ENCODE results near the gene CCDC183.
"Not testable (repeated sequence)": the region's sequence is repeated elsewhere in the genome, so short reads cannot be mapped to it uniquely, and the experiment has no call there.

The CCDC183 gene

GRCh38 chr9:136760834-136761544 lies 35.1 kb upstream of the CCDC183 start:
- DNase-seq: not testable (repeated sequence)

GRCh38 chr9:136761545-136761981 lies 34.6 kb upstream of the CCDC183 start:
- no peak for DNase-seq

- no peak for DNase-seq
These were observed 33.9 kb upstream of the CCDC183 start for GRCh38 chr9:136762221-136762691.

DNA sequence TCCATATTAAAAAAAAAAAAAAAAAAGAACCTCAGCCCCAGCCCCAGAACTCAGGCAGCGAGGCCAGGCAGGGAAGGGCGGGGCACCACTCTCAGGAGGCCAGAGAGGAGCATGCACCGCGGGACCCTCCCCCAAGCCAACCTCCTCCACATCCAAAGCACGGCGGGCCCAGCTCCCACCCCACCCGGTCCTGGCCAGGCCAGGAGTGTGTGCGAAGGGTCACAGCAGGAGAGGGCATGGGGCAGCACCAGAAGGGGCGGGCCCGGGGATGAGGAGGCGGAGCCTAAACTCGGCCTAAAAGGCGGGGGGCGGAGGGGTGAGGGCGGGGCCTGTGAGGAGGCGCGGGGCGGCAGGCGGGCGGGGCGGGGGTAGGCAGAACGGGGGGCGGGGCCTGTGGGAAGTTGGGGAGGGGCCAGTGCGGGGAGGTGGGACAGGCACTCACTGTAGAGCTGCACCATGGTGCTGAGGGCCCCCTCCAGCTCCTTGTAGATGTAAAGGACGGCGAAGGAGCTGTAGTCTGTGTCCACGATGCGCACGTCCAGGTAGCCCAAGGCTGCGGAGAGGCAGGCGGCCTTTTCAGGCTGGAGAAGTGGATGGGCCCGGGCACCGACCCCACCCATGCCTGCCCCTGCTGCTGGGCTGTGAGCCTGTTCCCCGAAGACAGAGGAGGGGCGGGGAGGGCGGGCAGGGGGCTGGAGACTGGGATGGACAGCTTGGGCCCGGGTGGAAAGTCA lies 33.1 kb upstream of the CCDC183 start:
- no peak for DNase-seq

DNA sequence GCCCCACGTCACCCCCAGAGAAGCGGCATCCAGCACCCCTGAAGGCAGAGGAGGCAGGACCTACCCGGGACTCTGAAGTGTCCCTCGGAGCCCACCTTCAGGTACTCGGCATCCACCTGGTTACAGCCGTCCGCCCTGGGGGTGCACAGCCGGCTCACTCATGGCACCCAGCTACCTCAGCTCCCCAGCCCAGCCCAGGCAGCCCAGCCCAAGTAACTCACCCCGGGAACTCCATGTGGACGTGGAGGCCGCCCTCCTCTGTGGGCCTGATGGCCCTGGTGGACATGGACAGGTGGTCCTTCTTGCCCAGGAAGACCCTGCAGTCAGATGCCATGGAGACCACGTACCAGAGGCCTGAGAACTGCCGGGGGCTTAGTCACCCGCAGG lies 32.5 kb upstream of the CCDC183 start:
- DNase-seq: no peak

GRCh38 chr9:136764301-136764891 lies 31.7 kb upstream of the CCDC183 start, which contains the start of gene LCN15:
Gene LCN15, minus strand, starts transcription at chr9:136764518. Its CDS starts 30 bp downstream, at chr9:136764488.
- no peak for DNase-seq

DNA sequence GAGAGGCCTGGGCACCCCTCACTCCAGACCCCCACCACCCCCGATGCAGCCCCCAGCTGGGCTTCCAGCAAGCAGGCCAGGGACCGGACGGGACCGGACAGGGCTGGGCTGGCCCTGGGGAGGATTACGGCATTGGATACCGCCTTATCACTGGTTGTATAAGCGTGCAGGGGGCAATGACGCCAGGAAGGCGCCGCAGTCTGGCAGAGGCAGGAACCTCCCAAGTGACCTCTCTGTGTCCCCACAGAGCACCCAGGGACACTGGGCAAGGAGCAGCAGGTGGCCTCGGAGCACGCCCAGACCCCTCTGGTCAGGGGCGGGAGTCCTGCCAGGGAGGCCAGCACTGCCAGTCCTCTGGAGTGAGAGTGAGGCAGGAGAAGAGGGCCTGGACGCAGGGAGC lies 31.1 kb upstream of the CCDC183 start:
- DNase-seq: no peak

- not testable (repeated sequence) for DNase-seq
These were observed 30.3 kb upstream of the CCDC183 start for GRCh38 chr9:136765745-136766409.

DNA sequence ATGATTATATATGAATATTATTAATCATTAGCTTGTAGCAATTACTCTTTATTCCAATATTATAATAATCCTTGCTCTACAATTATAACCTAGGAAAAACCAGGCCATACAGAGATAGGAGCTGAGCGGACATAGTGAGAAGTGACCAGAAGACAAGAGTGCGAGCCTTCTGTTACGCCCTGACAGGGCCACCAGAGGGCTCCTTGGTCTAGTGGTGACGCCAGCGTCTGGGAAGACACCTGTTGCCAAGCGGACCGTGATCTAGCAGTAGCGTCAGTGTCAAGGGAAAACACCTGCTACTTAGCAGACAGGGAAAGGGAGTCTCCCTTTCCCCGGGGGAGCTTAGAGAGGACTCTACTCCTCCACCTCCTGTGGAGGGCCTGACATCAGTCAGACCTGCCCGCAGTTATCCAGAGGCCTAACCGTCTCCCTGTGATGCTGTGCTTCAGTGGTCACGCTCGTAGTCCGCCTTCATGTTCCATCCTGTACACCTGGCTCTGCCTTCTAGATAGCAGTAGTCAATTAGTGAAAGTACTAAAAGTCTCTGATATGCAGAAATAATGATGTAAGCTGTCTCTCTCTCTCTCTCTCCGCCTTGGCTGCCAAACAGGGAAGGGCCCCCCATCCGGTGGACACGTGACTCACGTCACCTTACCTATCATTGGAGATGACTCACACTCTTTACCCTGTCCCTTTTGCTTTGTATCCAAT lies 29.6 kb upstream of the CCDC183 start:
- peak; percentile 18 for DNase-seq

GRCh38 chr9:136769710-136770191 lies 26.4 kb upstream of the CCDC183 start:
- DNase-seq: no peak

DNA sequence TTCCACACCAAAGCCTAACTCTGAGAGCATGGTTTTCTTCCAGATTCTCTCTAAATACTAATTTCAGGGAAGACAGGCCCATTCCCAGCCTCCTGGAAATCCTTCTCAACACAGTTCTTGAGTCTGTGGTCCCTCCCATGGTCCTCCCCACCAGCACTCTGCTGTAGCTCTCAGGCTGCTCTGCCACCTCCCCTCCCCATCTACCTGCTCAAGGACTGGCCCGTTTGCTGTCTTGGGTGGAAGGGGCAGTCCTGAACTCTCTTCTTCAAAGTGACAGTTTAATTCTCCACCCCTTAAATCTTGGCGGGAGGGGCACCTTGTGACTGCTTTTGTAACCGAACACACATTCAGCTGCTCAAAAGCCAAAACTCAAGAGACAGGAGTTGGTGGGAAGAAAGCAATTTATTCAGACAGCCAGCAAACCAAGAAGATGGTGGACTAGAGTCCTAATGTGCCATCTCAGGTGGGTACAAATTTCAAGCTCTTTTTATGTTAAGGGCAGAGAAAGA lies 24.2 kb upstream of the CCDC183 start:
- no peak for DNase-seq

- DNase-seq: no peak
These were observed 22.6 kb upstream of the CCDC183 start for GRCh38 chr9:136773386-136774044.

DNA sequence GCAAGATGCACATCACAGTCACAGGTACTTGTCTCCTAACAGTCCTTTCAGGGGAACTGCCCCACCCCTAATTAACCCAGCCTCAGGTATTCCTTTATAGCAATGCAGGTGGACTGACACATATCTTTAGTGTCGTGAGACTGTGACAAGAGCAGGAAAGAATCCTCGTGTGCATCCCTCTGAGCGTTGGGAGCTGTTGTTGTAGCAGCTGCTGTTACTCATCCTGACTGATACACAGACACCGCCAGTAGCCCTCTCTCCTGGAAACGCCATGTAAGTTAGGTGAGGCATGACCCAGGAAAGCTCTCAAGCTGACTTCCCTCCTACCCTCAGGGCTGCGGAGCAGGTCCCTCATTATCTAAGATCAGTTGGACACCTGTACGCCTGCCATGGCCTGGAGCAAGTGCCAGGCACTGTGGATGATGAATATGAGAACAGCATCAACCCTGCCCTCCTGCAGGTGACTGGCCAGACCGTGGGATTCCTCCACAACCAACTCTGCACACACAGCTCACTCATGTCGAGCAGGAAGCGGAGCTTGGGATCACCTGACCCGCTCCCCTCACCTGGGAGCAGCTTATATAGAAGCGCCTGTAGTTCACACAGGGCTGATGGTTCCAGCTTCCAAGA lies 21.6 kb upstream of the CCDC183 start:
- no peak for DNase-seq

- no peak for DNase-seq
These were observed 20.9 kb upstream of the CCDC183 start for GRCh38 chr9:136775191-136775590.

GRCh38 chr9:136776947-136777346 lies 19.2 kb upstream of the CCDC183 start:
- DNase-seq: no peak

DNA sequence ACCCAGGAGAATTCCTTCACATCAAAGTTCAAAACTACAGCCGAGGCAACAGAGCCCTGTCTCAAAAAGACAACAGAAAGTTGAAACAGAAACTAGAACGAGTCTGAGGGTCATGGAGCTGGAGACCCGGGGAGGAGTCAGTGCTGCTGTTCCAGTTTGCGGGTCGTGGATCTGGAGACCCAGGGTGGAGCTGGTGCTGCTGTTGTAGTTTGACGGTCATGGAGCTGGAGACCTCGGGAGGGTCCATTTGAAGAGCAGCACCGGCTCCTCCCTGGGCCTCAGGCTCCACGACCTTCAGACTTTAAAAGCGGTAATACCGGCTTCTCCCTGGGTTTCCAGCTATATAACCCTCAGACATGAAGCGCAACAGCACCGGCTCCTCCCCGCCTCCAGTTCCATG lies 18.8 kb upstream of the CCDC183 start:
- DNase-seq: no peak

DNA sequence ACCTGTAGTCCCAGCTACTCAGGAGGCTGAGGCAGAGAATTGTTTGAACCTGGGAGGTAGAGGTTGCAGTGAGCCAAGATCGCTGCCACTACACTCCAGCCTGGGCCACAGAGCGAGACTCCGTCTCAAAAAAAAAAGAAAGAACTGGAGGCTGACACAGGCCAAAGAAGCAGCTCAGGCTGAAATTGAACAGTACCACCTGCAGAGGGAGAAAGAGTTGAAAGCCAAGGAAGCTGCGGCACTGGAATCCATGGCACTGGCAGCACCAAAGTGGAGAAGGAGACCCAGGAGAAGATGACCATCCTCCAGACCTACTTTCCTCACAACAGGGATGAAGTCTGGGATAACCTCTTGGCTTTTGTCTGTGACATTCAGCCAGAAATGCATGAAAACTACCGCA lies 16.3 kb upstream of the CCDC183 start:
- no peak for DNase-seq

GRCh38 chr9:136782452-136782851 lies 13.7 kb upstream of the CCDC183 start:
- no peak for DNase-seq

GRCh38 chr9:136784249-136784996 lies 11.7 kb upstream of the CCDC183 start:
- DNase-seq: no peak

GRCh38 chr9:136784997-136785361 lies 11.2 kb upstream of the CCDC183 start:
- no peak for DNase-seq

Measured in activated effector memory CD4-positive, alpha-beta T cell treated with Interleukin-2 at 50 U/mL for 16 hours (primary cell).